ENCODE results near the gene RHOD.

- no peak for TF ChIP-seq CTCF (IDR thresholded peaks at IDR 0.05)
- no peak for TF ChIP-seq E2F1 (CRISPR knock-in tag; IDR thresholded peaks at IDR 0.05)
- no peak for TF ChIP-seq USF1 (CRISPR knock-in tag; IDR thresholded peaks at IDR 0.05)
- no peak for TF ChIP-seq ZNF232 (CRISPR knock-in tag; IDR thresholded peaks at IDR 0.05)
- TF ChIP-seq JUN (CRISPR knock-in tag; IDR thresholded peaks at IDR 0.05) = no peak
- no peak for TF ChIP-seq KAT7 (CRISPR knock-in tag; IDR thresholded peaks at IDR 0.05; ENCODE audit: borderline replicate concordance)
- no peak for TF ChIP-seq ESRRA (CRISPR knock-in tag; IDR thresholded peaks at IDR 0.05; ENCODE audit: borderline replicate concordance)
- no peak for TF ChIP-seq NR2C2 (CRISPR knock-in tag; IDR thresholded peaks at IDR 0.05)
- no peak for TF ChIP-seq NR3C1 (CRISPR knock-in tag; conservative IDR thresholded peaks at IDR 0.05; ENCODE audit: low read depth)
Measured at GRCh38 chr11:67054346-67054835, 2.3 kb upstream of the RHOD start.

Data from WTC11 (cell line).